ENCODE measurements around the gene SP140. TPM values are rescaled to one million over a fixed set of nuclear protein-coding genes. Genes with fewer than 3 reads are reported as not detected.

Gene SP140
- total RNA-seq, 2 donors from 2014 or later = 1.7 to 2.2 TPM

GRCh38 chr2:230226051-230226551 is 565 bp downstream of the SP140 start:
- no peaks in the 10 kb centered on the region for H3K27me3 ChIP-seq
- intact Hi-C loops (cut with DNase I) = no loop called here
- H3K4me1 ChIP-seq = no peaks in the 10 kb centered on the region
- TF ChIP-seq, protein P1, sequence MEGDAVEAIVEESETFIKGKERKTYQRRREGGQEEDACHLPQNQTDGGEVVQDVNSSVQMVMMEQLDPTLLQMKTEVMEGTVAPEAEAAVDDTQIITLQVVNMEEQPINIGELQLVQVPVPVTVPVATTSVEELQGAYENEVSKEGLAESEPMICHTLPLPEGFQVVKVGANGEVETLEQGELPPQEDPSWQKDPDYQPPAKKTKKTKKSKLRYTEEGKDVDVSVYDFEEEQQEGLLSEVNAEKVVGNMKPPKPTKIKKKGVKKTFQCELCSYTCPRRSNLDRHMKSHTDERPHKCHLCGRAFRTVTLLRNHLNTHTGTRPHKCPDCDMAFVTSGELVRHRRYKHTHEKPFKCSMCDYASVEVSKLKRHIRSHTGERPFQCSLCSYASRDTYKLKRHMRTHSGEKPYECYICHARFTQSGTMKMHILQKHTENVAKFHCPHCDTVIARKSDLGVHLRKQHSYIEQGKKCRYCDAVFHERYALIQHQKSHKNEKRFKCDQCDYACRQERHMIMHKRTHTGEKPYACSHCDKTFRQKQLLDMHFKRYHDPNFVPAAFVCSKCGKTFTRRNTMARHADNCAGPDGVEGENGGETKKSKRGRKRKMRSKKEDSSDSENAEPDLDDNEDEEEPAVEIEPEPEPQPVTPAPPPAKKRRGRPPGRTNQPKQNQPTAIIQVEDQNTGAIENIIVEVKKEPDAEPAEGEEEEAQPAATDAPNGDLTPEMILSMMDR (IDR thresholded peaks at IDR 0.05) = no peak
- H3K9ac ChIP-seq (ENCODE audit: low read depth in 2 of 2, low read length in 2 of 2) = no peak overlapping the region
- DNase-seq = no peak
- no peak overlapping the region for H3K4me3 ChIP-seq
- no peaks in the 10 kb centered on the region for H3K36me3 ChIP-seq
- peak overlapping the region; percentile 48 for H3K27ac ChIP-seq
- H3K9me3 ChIP-seq = no peaks in the 10 kb centered on the region

GRCh38 chr2:230227216-230227615 is 1.7 kb downstream of the SP140 start:
- Histone ChIP-seq H3K36me3 (no peaks in the 10 kb centered on the region), H3K27ac (no peak overlapping the region)
- no peak for DNase-seq

GRCh38 chr2:230230087-230230486 is 4.6 kb downstream of the SP140 start:
- TF ChIP-seq, protein P1 (IDR thresholded peaks at IDR 0.05) = no peak
- intact Hi-C loops (cut with DNase I) = no loop called here
- Histone ChIP-seq H3K9me3 (no peaks in the 10 kb centered on the region), H3K4me1 (no peaks in the 10 kb centered on the region), H3K9ac (ENCODE audit: low read depth in 2 of 2, low read length in 2 of 2) (no peak overlapping the region), H3K27me3 (no peaks in the 10 kb centered on the region), H3K4me3 (no peak overlapping the region), H3K36me3 (no peaks in the 10 kb centered on the region), H3K27ac (no peak overlapping the region)
- no peak for DNase-seq

More at GRCh38 chr2:230227216-230227615, 1.7 kb downstream of the SP140 start:
- no peaks in the 10 kb centered on the region for H3K9me3 ChIP-seq
- no peak overlapping the region for H3K9ac ChIP-seq (ENCODE audit: low read depth in 2 of 2, low read length in 2 of 2)
- no peaks in the 10 kb centered on the region for H3K27me3 ChIP-seq
- H3K4me1 ChIP-seq = no peaks in the 10 kb centered on the region
- TF ChIP-seq, protein P1 (IDR thresholded peaks at IDR 0.05) = no peak
- intact Hi-C loops (cut with DNase I) = no loop called here
- H3K4me3 ChIP-seq = no peak overlapping the region

- H3K9me3 ChIP-seq = no peaks in the 10 kb centered on the region
- H3K4me3 ChIP-seq = no peak overlapping the region
- DNase-seq = no peak
- no peak overlapping the region for H3K9ac ChIP-seq (ENCODE audit: low read depth in 2 of 2, low read length in 2 of 2)
- no peaks in the 10 kb centered on the region for H3K27me3 ChIP-seq
- H3K4me1 ChIP-seq = no peaks in the 10 kb centered on the region
- TF ChIP-seq, protein P1 (IDR thresholded peaks at IDR 0.05) = no peak
- H3K36me3 ChIP-seq = no peaks in the 10 kb centered on the region
- H3K27ac ChIP-seq = no peak overlapping the region
- intact Hi-C loops (cut with DNase I) = no loop called here
Observed at GRCh38 chr2:230230496-230231200, 5.1 kb downstream of the SP140 start.

- intact Hi-C loops (cut with DNase I) = no loop called here
- Histone ChIP-seq H3K36me3 (no peaks in the 10 kb centered on the region), H3K4me3 (no peak overlapping the region), H3K27ac (no peak overlapping the region), H3K9ac (ENCODE audit: low read depth in 2 of 2, low read length in 2 of 2) (no peak overlapping the region), H3K4me1 (no peaks in the 10 kb centered on the region), H3K9me3 (no peaks in the 10 kb centered on the region), H3K27me3 (no peaks in the 10 kb centered on the region)
- DNase-seq = no peak
- TF ChIP-seq, protein P1 (IDR thresholded peaks at IDR 0.05) = no peak
Observed at GRCh38 chr2:230231251-230231650, 5.7 kb downstream of the SP140 start.

Data from colonic mucosa (tissue), 4 donors.